ENCODE data around the gene SATL1.
"Not testable (repeated sequence)": the region's sequence is repeated elsewhere in the genome, so short reads cannot be mapped to it uniquely, and the experiment has no call there.

Gene SATL1

GRCh38 chrX:85243761-85244449 is at the start of gene SATL1, which contains the start of gene ZNF711:
TSS of gene SATL1 (minus strand) at chrX:85243779. CDS start at chrX:85108968, 134,811 bp downstream.
TSS of gene ZNF711 (plus strand) at chrX:85243991. CDS start at chrX:85247573, 3,582 bp downstream.
- DNase-seq, result peak; percentile 71

- DNase-seq, result no peak
Measured at GRCh38 chrX:85288992-85289723, 45.6 kb upstream of the SATL1 start.

- DNase-seq, result not testable (repeated sequence)
Measured at GRCh38 chrX:85285286-85285685, 41.7 kb upstream of the SATL1 start.

- DNase-seq, result peak; percentile 52
Measured at GRCh38 chrX:85244450-85245211, 1.1 kb upstream of the SATL1 start.

- peak; percentile 1 for DNase-seq
Measured at GRCh38 chrX:85243155-85243554, 424 bp downstream of the SATL1 start.

GRCh38 chrX:85223359-85223758 is 20.2 kb downstream of the SATL1 start:
- no peak for DNase-seq

GRCh38 chrX:85221361-85221760 is 22.2 kb downstream of the SATL1 start:
- no peak for DNase-seq

- no peak for DNase-seq
Measured at GRCh38 chrX:85215946-85216345, 27.6 kb downstream of the SATL1 start.

GRCh38 chrX:85213792-85214530 is 29.6 kb downstream of the SATL1 start:
- no peak for DNase-seq

GRCh38 chrX:85203461-85203970 is 40.1 kb downstream of the SATL1 start:
- no peak for DNase-seq

GRCh38 chrX:85196319-85196718 is 47.3 kb downstream of the SATL1 start:
- no peak for DNase-seq

GRCh38 chrX:85159644-85160043 is 83.9 kb downstream of the SATL1 start:
- no peak for DNase-seq

GRCh38 chrX:85140964-85141363 is 102.6 kb downstream of the SATL1 start:
- no peak for DNase-seq

GRCh38 chrX:85139422-85139821 is 104.2 kb downstream of the SATL1 start:
- DNase-seq, result no peak

GRCh38 chrX:85136409-85136808 is 107.2 kb downstream of the SATL1 start:
- DNase-seq, result no peak

- no peak for DNase-seq
Measured at GRCh38 chrX:85115252-85115651, 128.3 kb downstream of the SATL1 start.

GRCh38 chrX:85114776-85115175 is 128.8 kb downstream of the SATL1 start:
- DNase-seq, result no peak

- DNase-seq, result no peak
Measured at GRCh38 chrX:85114171-85114570, 129.4 kb downstream of the SATL1 start.

- no peak for DNase-seq
Measured at GRCh38 chrX:85113746-85114145, 129.8 kb downstream of the SATL1 start.

- DNase-seq, result no peak
Measured at GRCh38 chrX:85112293-85112692, 131.3 kb downstream of the SATL1 start.

- DNase-seq, result peak; percentile 32
Measured at GRCh38 chrX:85111347-85111746, 132.2 kb downstream of the SATL1 start.

GRCh38 chrX:85109235-85109634 is 134.3 kb downstream of the SATL1 start:
- peak; percentile 19 for DNase-seq

- DNase-seq, result no peak
Measured at GRCh38 chrX:85108165-85108564, 135.4 kb downstream of the SATL1 start.
